GM20000 (cell line): ENCODE measurements around the gene ABCG4.
"Not testable (repeated sequence)": the region's sequence is repeated elsewhere in the genome, so short reads cannot be mapped to it uniquely, and the experiment has no call there.

Experiments used
- DNase-seq: peaks from one replicate; pipeline ENCODE4 v3.0.0; 2012; ENCODE audit warnings: low spot score
- TF ChIP-seq, protein P1 (sequence below): IDR thresholded peaks from 2 replicates; pipeline ENCODE4 v1.5.1; 2012; ENCODE audit warnings: mild to moderate bottlenecking, control low read depth; ENCODE audit errors: extremely low read depth, missing control alignments

Gene ABCG4

DNA sequence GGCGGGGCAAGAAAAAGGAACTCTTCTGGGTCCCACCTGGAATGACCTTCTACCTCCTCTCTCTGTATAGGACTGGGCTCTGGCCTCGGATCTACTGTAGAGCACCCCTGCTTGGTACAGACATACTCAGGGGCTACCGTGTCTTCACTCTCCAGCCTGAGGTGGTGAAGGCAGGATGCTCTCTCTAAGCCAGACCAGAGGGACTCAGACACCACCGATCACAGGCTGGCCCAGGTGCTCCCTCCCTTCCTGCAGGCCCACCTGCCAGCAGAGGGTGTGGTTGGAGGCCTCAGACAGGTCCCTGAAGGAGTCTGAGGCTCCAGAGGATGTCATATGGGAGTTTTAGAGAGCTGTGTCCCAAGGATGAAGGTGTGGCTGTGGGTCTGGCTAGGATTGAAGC lies 40.5 kb downstream of the ABCG4 start:
- TF ChIP-seq, protein P1, sequence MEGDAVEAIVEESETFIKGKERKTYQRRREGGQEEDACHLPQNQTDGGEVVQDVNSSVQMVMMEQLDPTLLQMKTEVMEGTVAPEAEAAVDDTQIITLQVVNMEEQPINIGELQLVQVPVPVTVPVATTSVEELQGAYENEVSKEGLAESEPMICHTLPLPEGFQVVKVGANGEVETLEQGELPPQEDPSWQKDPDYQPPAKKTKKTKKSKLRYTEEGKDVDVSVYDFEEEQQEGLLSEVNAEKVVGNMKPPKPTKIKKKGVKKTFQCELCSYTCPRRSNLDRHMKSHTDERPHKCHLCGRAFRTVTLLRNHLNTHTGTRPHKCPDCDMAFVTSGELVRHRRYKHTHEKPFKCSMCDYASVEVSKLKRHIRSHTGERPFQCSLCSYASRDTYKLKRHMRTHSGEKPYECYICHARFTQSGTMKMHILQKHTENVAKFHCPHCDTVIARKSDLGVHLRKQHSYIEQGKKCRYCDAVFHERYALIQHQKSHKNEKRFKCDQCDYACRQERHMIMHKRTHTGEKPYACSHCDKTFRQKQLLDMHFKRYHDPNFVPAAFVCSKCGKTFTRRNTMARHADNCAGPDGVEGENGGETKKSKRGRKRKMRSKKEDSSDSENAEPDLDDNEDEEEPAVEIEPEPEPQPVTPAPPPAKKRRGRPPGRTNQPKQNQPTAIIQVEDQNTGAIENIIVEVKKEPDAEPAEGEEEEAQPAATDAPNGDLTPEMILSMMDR, result no peak
- DNase-seq, result no peak

DNA sequence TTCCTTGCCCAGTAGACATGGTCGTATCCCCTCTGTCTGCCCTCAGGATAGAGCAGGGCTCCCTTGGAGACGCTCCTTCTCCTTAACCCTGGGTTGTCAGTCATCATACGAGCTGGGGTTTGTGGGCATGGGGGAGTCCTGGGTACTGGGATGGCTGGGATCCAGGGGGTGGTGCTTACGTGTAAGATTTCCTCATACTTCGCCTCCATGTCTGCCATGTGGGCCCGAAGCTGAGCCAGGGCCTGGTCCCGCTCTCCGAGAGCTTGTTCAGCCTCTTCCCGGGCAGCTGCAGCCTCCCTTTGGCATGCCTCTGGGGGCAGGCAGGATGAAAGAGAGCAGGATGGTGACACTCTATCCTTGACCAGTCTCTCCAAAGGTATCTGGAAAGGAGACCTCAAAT lies 41.7 kb downstream of the ABCG4 start:
- DNase-seq, result no peak
- TF ChIP-seq, protein P1, result no peak

DNA sequence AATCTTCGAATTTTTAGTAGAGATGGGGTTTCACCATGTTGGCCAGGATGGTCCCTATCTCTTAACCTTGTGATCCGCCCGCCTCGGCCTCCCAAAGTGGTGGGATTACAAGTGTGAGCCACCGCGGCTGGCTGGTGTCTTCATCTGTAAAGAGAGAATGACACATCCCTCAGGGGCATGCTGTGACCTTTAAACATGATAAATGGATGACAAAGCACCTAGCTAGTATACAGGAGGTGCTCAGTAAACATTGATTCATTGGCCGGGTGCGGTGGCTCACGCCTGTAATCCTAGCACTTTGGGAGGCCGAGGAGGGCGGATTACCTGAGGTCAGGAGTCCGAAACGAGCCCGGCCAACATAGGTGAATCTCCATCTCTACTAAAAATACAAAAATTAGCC lies 42.4 kb downstream of the ABCG4 start:
- DNase-seq, result not testable (repeated sequence)

DNA sequence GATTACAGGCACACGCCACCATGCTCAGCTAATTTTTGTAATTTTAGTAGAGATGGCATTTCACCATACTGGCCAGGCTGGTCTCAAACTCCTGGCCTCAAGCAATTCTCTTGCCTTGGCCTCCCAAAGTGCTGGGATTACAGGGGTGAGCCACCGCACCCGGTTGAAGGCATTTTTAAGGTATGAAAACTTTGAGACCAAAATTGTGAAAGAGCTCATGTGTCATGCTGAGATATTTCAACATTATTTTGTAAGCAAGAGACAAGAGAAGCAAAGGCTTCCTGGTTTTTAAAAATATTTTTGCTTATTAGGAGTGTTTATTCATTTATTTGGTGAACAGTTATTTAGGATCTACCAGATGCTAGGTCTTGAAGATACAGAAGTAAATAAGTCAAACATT lies 43.3 kb downstream of the ABCG4 start:
- no peak for DNase-seq
- TF ChIP-seq, protein P1, result no peak

DNA sequence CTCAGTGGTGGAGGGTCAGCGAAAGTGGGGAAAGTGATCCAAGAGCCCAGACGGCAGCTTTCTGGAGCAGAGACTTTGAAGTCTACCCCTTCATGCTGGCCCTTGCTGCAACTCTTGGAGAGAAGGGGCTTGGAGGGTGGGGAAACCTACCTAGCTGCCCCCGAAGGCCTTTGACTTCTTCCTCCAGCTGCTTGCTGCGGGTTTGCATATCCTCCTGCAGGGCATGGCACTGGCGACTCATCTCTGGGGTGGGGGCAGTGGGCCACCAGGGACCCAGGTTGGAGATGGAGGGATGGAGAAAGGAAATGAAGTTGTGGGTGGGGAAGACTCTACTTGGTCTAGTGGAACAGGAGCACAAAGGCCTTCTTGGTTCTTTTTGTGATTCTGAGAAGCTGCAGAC lies 44.1 kb downstream of the ABCG4 start:
- TF ChIP-seq, protein P1, result no peak
- no peak for DNase-seq

DNA sequence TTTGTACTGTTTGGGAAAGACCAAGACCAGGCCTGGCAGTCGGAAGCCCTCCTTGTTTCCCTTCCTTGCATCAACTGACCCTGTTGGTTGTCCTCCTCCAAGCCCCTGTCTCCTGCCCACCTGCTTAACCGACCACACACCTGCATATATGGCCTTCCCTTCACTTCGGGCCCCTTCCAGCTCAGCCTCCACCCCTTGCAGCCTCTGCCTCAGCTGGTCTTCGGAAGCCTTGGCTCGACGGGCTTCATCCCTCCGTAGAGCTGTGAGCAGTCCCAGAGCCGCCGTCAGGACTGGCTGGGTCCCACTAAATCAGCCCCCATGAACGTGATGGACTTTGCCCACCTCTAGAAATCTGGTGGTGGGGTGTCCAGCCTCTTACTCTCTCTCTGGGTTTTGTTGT lies 44.8 kb downstream of the ABCG4 start:
- DNase-seq, result no peak
- TF ChIP-seq, protein P1, result no peak

DNA sequence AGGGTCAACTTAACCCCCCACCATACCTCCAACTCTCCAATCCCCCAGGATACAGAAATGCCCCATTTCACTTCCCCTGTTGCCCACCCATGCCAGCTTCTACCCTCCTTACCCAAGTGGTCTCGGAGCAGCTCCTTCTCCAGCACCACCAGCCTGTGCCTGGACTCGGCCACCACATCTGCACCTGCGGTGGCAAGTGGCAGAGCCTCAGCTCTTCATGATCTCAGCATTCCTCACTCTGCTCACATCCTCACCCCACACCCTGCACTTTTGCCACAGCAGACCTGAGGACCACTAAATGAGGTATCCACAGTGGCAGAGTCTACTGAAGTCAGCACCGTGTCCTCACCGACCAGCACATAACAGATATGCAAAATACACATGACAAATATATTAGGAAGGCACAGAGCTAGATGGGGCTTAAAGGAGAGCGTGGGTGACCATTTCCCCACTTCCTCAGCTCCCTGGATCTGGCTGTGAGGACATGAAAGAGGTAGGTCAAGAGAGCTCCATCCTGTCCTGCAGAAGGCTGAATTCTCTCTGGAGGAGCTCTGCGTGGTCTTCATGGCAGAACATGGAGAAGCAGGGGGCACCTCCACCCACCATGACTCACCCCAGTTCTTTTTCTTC lies 46.1 kb downstream of the ABCG4 start:
- TF ChIP-seq, protein P1, result no peak
- no peak for DNase-seq

DNA sequence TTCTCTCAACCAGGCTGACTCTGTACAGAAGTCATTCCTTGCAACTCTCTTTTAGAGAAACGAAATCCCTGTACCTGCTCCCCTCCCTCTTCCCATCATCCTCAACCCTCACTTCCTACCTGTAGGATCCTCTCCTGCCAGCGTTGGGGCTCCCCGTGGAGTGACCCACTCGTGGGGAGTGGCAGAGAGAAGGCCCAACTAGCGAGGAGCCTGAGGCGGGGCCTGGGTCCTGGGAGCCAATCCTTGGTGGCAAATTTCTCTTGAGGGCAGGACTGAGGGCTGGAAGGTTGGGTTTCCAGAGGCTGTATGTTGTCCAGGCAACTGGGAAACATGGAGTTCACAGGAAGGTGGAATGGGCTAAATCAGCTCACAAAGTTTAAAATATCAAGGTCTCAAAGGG lies 46.8 kb downstream of the ABCG4 start:
- TF ChIP-seq, protein P1, result no peak
- DNase-seq, result no peak
